SK-N-SH (cell line): ENCODE measurements around the gene AMPD2. TPM values are rescaled to one million over a fixed set of nuclear protein-coding genes. Genes with fewer than 3 reads are reported as not detected.

Experiments used
- CTCF ChIA-PET: fragments of 300-600, 350-600 bp; formaldehyde crosslinking; extraction: SDS; loops from one replicate; lab custom pipeline; 2021; lab: Yijun Ruan, JAX
- POLR2A ChIA-PET: fragments of 350-600 bp; sonication (Branson Sonifier 250); formaldehyde crosslinking; extraction: SDS; loops from one replicate; lab custom pipeline; 2020; ENCODE audit warnings: antibody characterized with exemption, inconsistent platforms; lab: Yijun Ruan, JAX
- DNase-seq: peaks from one replicate; pipeline ENCODE4 v3.0.0; 2012
- H2AFZ ChIP-seq: fragments of 200-600 bp; sonication (generic); 2 replicates; pipeline ENCODE4 v1.8.1; 2016; ENCODE audit warnings: antibody characterized with exemption, mild to moderate bottlenecking, low read depth
- H3F3A ChIP-seq: fragments of 200-600 bp; sonication (generic); replicated peaks from 2 replicates; pipeline ENCODE3; 2016; ENCODE audit warnings: antibody characterized with exemption, mild to moderate bottlenecking; ENCODE audit not compliant: insufficient read depth
- H3K27ac ChIP-seq, 2 experiments: fragments of 200-500 bp in 1 of 2; fragments of 200-600 bp in 1 of 2; sonication (Bioruptor generic) in 1 of 2; sonication (generic), shearing (Covaris generic) in 1 of 2; 2 replicates each; pipeline versions ENCODE4 v1.5.1 to v1.6.1; 2014 to 2016; ENCODE audit warnings: low read depth in 2 of 2, inconsistent platforms in 1 of 2, low read length in 1 of 2, mild to moderate bottlenecking in 1 of 2, mixed read lengths in 1 of 2
- H3K27me3 ChIP-seq: fragments of 200-600 bp; sonication (generic), shearing (Covaris generic); 2 replicates; pipeline ENCODE4 v1.6.1; 2016; ENCODE audit warnings: mixed run types; ENCODE audit not compliant: insufficient read depth
- H3K36me3 ChIP-seq, 2 experiments: fragments of 200-500 bp in 1 of 2; fragments of 200-600 bp in 1 of 2; sonication (Bioruptor generic) in 1 of 2; sonication (generic) in 1 of 2; replicated peaks in 1 of 2; 2 replicates each; pipeline versions ENCODE3 to v1.5.1; 2014 to 2016; ENCODE audit warnings: low read length in 1 of 2, mild to moderate bottlenecking in 1 of 2; ENCODE audit not compliant: insufficient read depth in 2 of 2, control insufficient read depth in 1 of 2
- H3K4me1 ChIP-seq, 2 experiments: fragments of 200-500 bp in 1 of 2; fragments of 200-600 bp in 1 of 2; sonication (Bioruptor generic) in 1 of 2; sonication (generic), shearing (Covaris generic) in 1 of 2; 2 replicates each; pipeline versions ENCODE4 v1.5.1 to v1.6.1; 2014 to 2016; ENCODE audit warnings: low read depth in 1 of 2, low read length in 1 of 2, mixed run types in 1 of 2; ENCODE audit not compliant: insufficient read depth in 2 of 2, control insufficient read depth in 1 of 2
- H3K4me2 ChIP-seq: fragments of 200-600 bp; sonication (generic), shearing (Covaris generic); 2 replicates; pipeline ENCODE4 v1.6.1; 2017; ENCODE audit warnings: mixed run types
- H3K4me3 ChIP-seq, 2 experiments: fragments of 200-500 bp in 1 of 2; fragments of 200-600 bp in 1 of 2; sonication (Bioruptor generic) in 1 of 2; sonication (generic), shearing (Covaris generic) in 1 of 2; 2 replicates each; pipeline versions ENCODE4 v1.5.1 to v1.8.1; 2014 to 2016; ENCODE audit warnings: low read depth in 2 of 2, inconsistent platforms in 1 of 2, low read length in 1 of 2, mild to moderate bottlenecking in 1 of 2, mixed read lengths in 1 of 2, moderate library complexity in 1 of 2
- H3K79me2 ChIP-seq: fragments of 200-600 bp; sonication (generic); 2 replicates; pipeline ENCODE4 v1.8.1; 2017; ENCODE audit warnings: mild to moderate bottlenecking; ENCODE audit not compliant: insufficient read depth
- H3K9ac ChIP-seq: fragments of 200-600 bp; sonication (generic); 2 replicates; pipeline ENCODE4 v1.6.1; 2017; ENCODE audit warnings: mixed run types
- H3K9me2 ChIP-seq: fragments of 200-600 bp; sonication (generic); 2 replicates; pipeline ENCODE4 v1.6.1; 2017; ENCODE audit warnings: mixed run types
- H3K9me3 ChIP-seq: fragments of 200-600 bp; sonication (generic); 2 replicates; pipeline ENCODE4 v1.6.1; 2017; ENCODE audit warnings: mixed run types, mild to moderate bottlenecking, moderate library complexity
- H4K20me1 ChIP-seq: fragments of 200-600 bp; sonication (generic); 2 replicates; pipeline ENCODE4 v1.6.1; 2017; ENCODE audit warnings: mild to moderate bottlenecking, mixed run types; ENCODE audit not compliant: insufficient read depth
- CHD2 ChIP-seq: fragments of 150-350 bp; IDR thresholded peaks from 2 replicates; pipeline ENCODE4 v1.6.1; 2018; ENCODE audit warnings: low read length; ENCODE audit not compliant: partially characterized antibody
- EP300 ChIP-seq, 2 experiments: IDR thresholded peaks; 2 replicates each; pipeline versions ENCODE4 v1.4.0 to v1.6.1; 2012; ENCODE audit warnings: borderline replicate concordance in 1 of 2, low read depth in 1 of 2, low read length in 1 of 2
- FOSL2 ChIP-seq: IDR thresholded peaks from 2 replicates; pipeline ENCODE4 v1.4.0; 2012; ENCODE audit warnings: low read depth, mild to moderate bottlenecking, moderate library complexity, borderline replicate concordance
- FOXJ3 ChIP-seq: sonication (generic); formaldehyde crosslinking; IDR thresholded peaks from 2 replicates; pipeline ENCODE4 v1.5.1; 2020; ENCODE audit warnings: mild to moderate bottlenecking, missing genetic modification reagents
- FOXM1 ChIP-seq: IDR thresholded peaks from 2 replicates; pipeline ENCODE4 v1.4.0; 2012; ENCODE audit warnings: low read depth, mild to moderate bottlenecking
- GABPA ChIP-seq: IDR thresholded peaks from 2 replicates; pipeline ENCODE4 v1.4.0; 2012; ENCODE audit warnings: low read depth, mild to moderate bottlenecking
- GATA2 ChIP-seq: sonication (generic); formaldehyde crosslinking; IDR thresholded peaks from 2 replicates; pipeline ENCODE4 v1.5.0; 2020; ENCODE audit warnings: mild to moderate bottlenecking, missing genetic modification reagents
- JUND ChIP-seq: IDR thresholded peaks from 2 replicates; pipeline ENCODE4 v1.4.0; 2012
- MEF2A ChIP-seq: IDR thresholded peaks from 2 replicates; pipeline ENCODE4 v1.4.0; 2012; ENCODE audit warnings: low read depth, borderline replicate concordance
- MXI1 ChIP-seq: IDR thresholded peaks from 2 replicates; pipeline ENCODE4 v1.6.1; 2012; ENCODE audit warnings: mild to moderate bottlenecking, low read depth, low read length, improper control_type of control experiment
- NRF1 ChIP-seq: IDR thresholded peaks from 2 replicates; pipeline ENCODE4 v1.6.1; 2012; ENCODE audit warnings: low read depth, mild to moderate bottlenecking, low read length
- RCOR1 ChIP-seq: fragments of 150-350 bp; IDR thresholded peaks from 2 replicates; pipeline ENCODE4 v1.6.1; 2017; ENCODE audit warnings: antibody characterized with exemption, low read length
- RXRA ChIP-seq: IDR thresholded peaks from 2 replicates; pipeline ENCODE4 v1.4.0; 2012; ENCODE audit warnings: low read depth, mild to moderate bottlenecking, borderline replicate concordance
- SIN3A ChIP-seq: IDR thresholded peaks from 2 replicates; pipeline ENCODE4 v1.6.1; 2012; ENCODE audit warnings: low read depth, mild to moderate bottlenecking, low read length, moderate library complexity, borderline replicate concordance
- TAF1 ChIP-seq: IDR thresholded peaks from 2 replicates; pipeline ENCODE4 v1.6.1; 2012; ENCODE audit warnings: low read depth, mild to moderate bottlenecking, low read length, moderate library complexity, borderline replicate concordance
- TCF12 ChIP-seq: IDR thresholded peaks from 2 replicates; pipeline ENCODE4 v1.4.0; 2012
- TEAD4 ChIP-seq: IDR thresholded peaks from 2 replicates; pipeline ENCODE4 v1.4.0; 2012; ENCODE audit warnings: mild to moderate bottlenecking, borderline replicate concordance; ENCODE audit not compliant: insufficient read depth
- USF2 ChIP-seq: fragments of 150-350 bp; IDR thresholded peaks from 2 replicates; pipeline ENCODE4 v1.6.1; 2017; ENCODE audit warnings: antibody characterized with exemption, low read length, low read depth, borderline replicate concordance
- ZBTB33 ChIP-seq: IDR thresholded peaks from 2 replicates; pipeline ENCODE4 v1.4.0; 2012; ENCODE audit warnings: low read depth, borderline replicate concordance
- WGBS: methylation state at CpG from one replicate; pipeline ENCODE4 v1.1.6; 2017; ENCODE audit warnings: low lambda C conversion rate; 5-methylcytosine and 5-hydroxymethylcytosine counted together
- polyA plus RNA-seq, 3 experiments: library from polyadenylated mRNA; depleted of rRNA; stranded (reverse); fragments of >200 nt; gene quantifications; 2 replicates each; pipeline ENCODE4 v1.2.3, GENCODE V29; 2012
- TF ChIP-seq, protein P1 (sequence below): IDR thresholded peaks from 2 replicates; pipeline ENCODE4 v1.4.0; 2012; ENCODE audit warnings: low read depth
- TF ChIP-seq, protein P2 (sequence below): IDR thresholded peaks from 2 replicates; pipeline ENCODE4; 2012

Gene AMPD2
- polyA plus RNA-seq, 1 of the 3 experiments (the other 2 are of a cell fraction), result 59.1 TPM

DNA sequence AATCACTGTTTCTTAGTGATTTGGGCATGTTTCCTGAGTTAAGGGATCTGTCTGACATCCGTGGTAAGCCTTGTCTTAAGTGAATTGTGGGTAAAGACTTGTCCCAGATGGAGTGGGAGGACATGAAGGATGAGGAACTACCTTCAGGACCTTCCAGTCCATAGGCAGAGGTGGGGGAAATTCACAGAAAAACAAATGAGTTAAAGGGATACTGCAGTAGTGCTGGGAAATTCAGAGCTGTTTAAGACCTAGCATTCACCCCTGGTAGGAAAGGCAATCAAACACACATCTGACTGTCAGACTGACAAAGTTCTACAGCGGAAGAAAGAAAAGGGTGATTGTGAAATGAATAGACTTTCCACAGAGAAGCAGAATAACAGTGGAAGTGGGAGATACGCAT lies 3.2 kb upstream of the AMPD2 start:
- WGBS, result 92% methylated on average over 3 of the region's 3 CpGs
- Histone ChIP-seq H3K4me3 (no peak overlapping the region), H3K79me2 (peaks cover 19% of the 10 kb centered on the region), H3K4me2 (no peak overlapping the region), H3K9me3 (no peaks in the 10 kb centered on the region), H3K9me2 (no peaks in the 10 kb centered on the region), H3K27ac (peak overlapping the region in 1 of 2 experiments; percentile 98; a peak in 1 of 4 replicates), H3K4me1 (peaks cover 23 to 24% of the 10 kb centered on the region in 2 experiments; a peak in 3 of 4 replicates), H3K9ac (no peak overlapping the region), H4K20me1 (peaks cover 4% of the 10 kb centered on the region), H2AFZ (no peak overlapping the region), H3F3A (peaks cover 14% of the 10 kb centered on the region), H3K27me3 (no peaks in the 10 kb centered on the region), H3K36me3 (no peaks in the 10 kb centered on the region)
- no peak for DNase-seq
- POLR2A ChIA-PET, result interaction anchor here (0.6 kb wide), 1 partner anchor 19 kb away, joined by 3 read pairs; no protein-coding TSS in a partner anchor
- CTCF ChIA-PET, result interaction anchor here (1.2 to 2.0 kb wide), 3 partner anchors 15 to 32 kb away, joined by 3 to 12 read pairs (median 4); no protein-coding TSS in a partner anchor
- no peak for TF ChIP-seq TAF1
- TF ChIP-seq USF2, result no peak
- TF ChIP-seq FOXM1, result no peak
- TF ChIP-seq TCF12, result no peak
- TF ChIP-seq, protein P1, sequence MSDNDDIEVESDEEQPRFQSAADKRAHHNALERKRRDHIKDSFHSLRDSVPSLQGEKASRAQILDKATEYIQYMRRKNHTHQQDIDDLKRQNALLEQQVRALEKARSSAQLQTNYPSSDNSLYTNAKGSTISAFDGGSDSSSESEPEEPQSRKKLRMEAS, result no peak
- no peak for TF ChIP-seq MXI1
- no peak for TF ChIP-seq GATA2 (CRISPR knock-in tag)
- TF ChIP-seq EP300 (IDR thresholded peaks at IDR 0.05; ENCODE audit: borderline replicate concordance in 1 of 2, low read depth in 1 of 2, low read length in 1 of 2), result no peak
- no peak for TF ChIP-seq RCOR1
- TF ChIP-seq MEF2A, result no peak
- TF ChIP-seq, protein P2, sequence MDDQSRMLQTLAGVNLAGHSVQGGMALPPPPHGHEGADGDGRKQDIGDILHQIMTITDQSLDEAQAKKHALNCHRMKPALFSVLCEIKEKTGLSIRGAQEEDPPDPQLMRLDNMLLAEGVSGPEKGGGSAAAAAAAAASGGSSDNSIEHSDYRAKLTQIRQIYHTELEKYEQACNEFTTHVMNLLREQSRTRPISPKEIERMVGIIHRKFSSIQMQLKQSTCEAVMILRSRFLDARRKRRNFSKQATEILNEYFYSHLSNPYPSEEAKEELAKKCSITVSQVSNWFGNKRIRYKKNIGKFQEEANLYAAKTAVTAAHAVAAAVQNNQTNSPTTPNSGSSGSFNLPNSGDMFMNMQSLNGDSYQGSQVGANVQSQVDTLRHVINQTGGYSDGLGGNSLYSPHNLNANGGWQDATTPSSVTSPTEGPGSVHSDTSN, result no peak
- no peak for TF ChIP-seq NRF1
- no peak for TF ChIP-seq RXRA
- TF ChIP-seq GABPA, result no peak
- TF ChIP-seq JUND, result no peak
- no peak for TF ChIP-seq SIN3A
- TF ChIP-seq TEAD4, result no peak

- H3K9me2 ChIP-seq, result no peaks in the 10 kb centered on the region
- CTCF ChIA-PET, result interaction anchor here (1.1 to 2.0 kb wide), 4 partner anchors 23 to 85 kb away, joined by 3 to 12 read pairs (median 4); no protein-coding TSS in a partner anchor
- H3K4me1 ChIP-seq, result peaks cover 28 to 33% of the 10 kb centered on the region in 2 experiments; a peak in 3 of 4 replicates
- WGBS, result 41% methylated on average over 3 of the region's 3 CpGs
- H3K4me3 ChIP-seq, result no peak overlapping the region
- peaks cover 29% of the 10 kb centered on the region for H3K79me2 ChIP-seq
- POLR2A ChIA-PET, result no interaction called here
- H3K9me3 ChIP-seq, result no peaks in the 10 kb centered on the region
- peak overlapping the region; percentile 41 for H3K9ac ChIP-seq
- H3F3A ChIP-seq, result peaks cover 14% of the 10 kb centered on the region
- peak overlapping the region; percentile 43; the same call in 1 of the 2 replicates for H2AFZ ChIP-seq
- peak; percentile 6 for DNase-seq
- H3K4me2 ChIP-seq, result 0 out of 2 replicates have a peak overlapping the region, but pooled peaks have one; percentile 14
- no peaks in the 10 kb centered on the region for H3K36me3 ChIP-seq
- H3K27ac ChIP-seq, result peak overlapping the region; percentile 22 to 98
- peaks cover 13% of the 10 kb centered on the region for H4K20me1 ChIP-seq
- H3K27me3 ChIP-seq, result no peaks in the 10 kb centered on the region
- TF ChIP-seq CHD2 (no peak), USF2 (no peak), FOXJ3 (CRISPR knock-in tag) (no peak), TCF12 (0 out of 2 replicates have a peak, but pooled peaks have one; percentile 10), ZBTB33 (no peak), FOSL2 (peak; percentile 72)
- TF ChIP-seq, protein P1, result no peak
Observed at GRCh38 chr1:109617291-109617801, 2.3 kb upstream of the AMPD2 start.
